B cell (primary cell): ENCODE measurements around the gene IVL. TPM values are rescaled to one million over a fixed set of nuclear protein-coding genes. Genes with fewer than 3 reads are reported as not detected.

Source experiments
- ATAC-seq: fragments of 200-7000 bp; cut with Tn5 transposase; one replicate; pipeline ENCODE4 v1.10.0; 2021; ENCODE audit warnings: low read depth, mild to moderate bottlenecking, moderate number of reproducible peaks, moderate library complexity
- CTCF ChIA-PET: fragments of 350-600 bp; sonication (Branson Sonifier 250); formaldehyde crosslinking; loops from one replicate; lab custom pipeline; 2021; ENCODE audit warnings: antibody characterized with exemption, inconsistent platforms; lab: Charles Lee
- POLR2A ChIA-PET: fragments of 350-600 bp; sonication (Branson Sonifier 250); formaldehyde crosslinking; loops from one replicate; lab custom pipeline; 2021; ENCODE audit warnings: antibody characterized with exemption; lab: Charles Lee
- DNase-seq: peaks from one replicate; pipeline ENCODE4 v3.0.0; 2013
- H2AFZ ChIP-seq: 2 replicates; pipeline ENCODE4 v1.6.1; 2012; ENCODE audit warnings: mild to moderate bottlenecking, low read depth, low read length; ENCODE audit not compliant: insufficient read depth, poor library complexity, severe bottlenecking
- H3K27ac ChIP-seq, 2 donors: 1 replicate in 1 of 2; 2 replicates in 1 of 2; pipeline ENCODE4 v1.5.1; 2012 to 2013; ENCODE audit warnings: low read length in 2 of 2, mild to moderate bottlenecking in 2 of 2, moderate library complexity in 1 of 2
- H3K27me3 ChIP-seq, 4 experiments: fragments of 200-600 bp in 1 of 4; sonication (generic) in 1 of 4; replicated peaks in 1 of 4; 1 replicate in 2 of 4; 2 replicates in 2 of 4; pipeline versions ENCODE4 v1.6.1 to v1.7.0; 2013 to 2016; ENCODE audit warnings: low read length in 3 of 4, mild to moderate bottlenecking in 2 of 4, mixed read lengths in 1 of 4, moderate library complexity in 1 of 4; ENCODE audit not compliant: insufficient read depth in 4 of 4, control insufficient read depth in 3 of 4; ENCODE audit errors: control extremely low read depth in 1 of 4
- H3K36me3 ChIP-seq, 2 experiments: replicated peaks in 1 of 2; 1 replicate in 1 of 2; 2 replicates in 1 of 2; pipeline versions ENCODE4 v1.6.1 to v1.7.1; 2013; ENCODE audit warnings: low read length in 1 of 2; ENCODE audit not compliant: insufficient read depth in 2 of 2, control insufficient read depth in 1 of 2; ENCODE audit errors: control extremely low read depth in 1 of 2, extremely low read depth in 1 of 2
- H3K4me1 ChIP-seq, 2 donors: fragments of 200-600 bp in 1 of 2; sonication (generic) in 1 of 2; 1 replicate in 1 of 2; 2 replicates in 1 of 2; pipeline versions ENCODE4 v1.5.1 to v1.6.1; 2013 to 2017; ENCODE audit warnings: low read length in 2 of 2; ENCODE audit not compliant: control insufficient read depth in 2 of 2, insufficient read depth in 2 of 2
- H3K4me2 ChIP-seq: replicated peaks from 2 replicates; pipeline ENCODE3; 2012; ENCODE audit warnings: mild to moderate bottlenecking, low read depth, low read length; ENCODE audit not compliant: poor library complexity, severe bottlenecking
- H3K4me3 ChIP-seq, 5 experiments: fragments of 200-600 bp in 1 of 5; sonication (generic) in 1 of 5; 1 replicate in 3 of 5; 2 replicates in 2 of 5; pipeline versions ENCODE4 v1.5.1 to v1.7.0; 2011 to 2016; ENCODE audit warnings: low read length in 4 of 5, mild to moderate bottlenecking in 4 of 5, low read depth in 2 of 5, control low read depth in 1 of 5, moderate library complexity in 1 of 5; ENCODE audit not compliant: insufficient read depth in 1 of 5; ENCODE audit errors: control extremely low read depth in 1 of 5, extremely low read depth in 1 of 5
- H3K79me2 ChIP-seq: fragments of 200-600 bp; sonication (generic); one replicate; pipeline ENCODE4 v1.6.0; 2016; ENCODE audit warnings: low read length; ENCODE audit not compliant: control insufficient read depth, insufficient read depth
- H3K9ac ChIP-seq: fragments of 200-600 bp; sonication (generic); 2 replicates; pipeline ENCODE4 v1.6.1; 2017; ENCODE audit warnings: mild to moderate bottlenecking, low read length, moderate library complexity
- H3K9me3 ChIP-seq, 3 donors: one replicate each; pipeline versions ENCODE4 v1.6.1 to v1.7.1; 2013; ENCODE audit warnings: low read length in 2 of 3; ENCODE audit not compliant: control insufficient read depth in 2 of 3, insufficient read depth in 1 of 3; ENCODE audit errors: control extremely low read depth in 1 of 3
- H4K20me1 ChIP-seq: 2 replicates; pipeline ENCODE4 v1.6.0; 2012; ENCODE audit warnings: mild to moderate bottlenecking, low read length; ENCODE audit not compliant: insufficient read depth, control insufficient read depth, poor library complexity, severe bottlenecking
- H3K27ac Mint-ChIP-seq: one replicate; pipeline ENCODE4 v1.8.0; 2021; ENCODE audit warnings: mixed read lengths
- H3K27me3 Mint-ChIP-seq: one replicate; pipeline ENCODE4 v1.8.0; 2021; ENCODE audit warnings: mixed read lengths
- H3K4me1 Mint-ChIP-seq: one replicate; pipeline ENCODE4 v1.8.0; 2021; ENCODE audit warnings: mixed read lengths
- H3K4me3 Mint-ChIP-seq: one replicate; pipeline ENCODE4 v1.8.0; 2021; ENCODE audit warnings: mixed read lengths
- H3K9me3 Mint-ChIP-seq: one replicate; pipeline ENCODE4 v1.8.0; 2022; ENCODE audit warnings: mixed read lengths; ENCODE audit not compliant: insufficient read depth
- CTCF ChIP-seq: fragments of 200-600 bp; IDR thresholded peaks from one replicate; pipeline ENCODE4 v1.8.0; 2022; ENCODE audit warnings: antibody characterized with exemption, mild to moderate bottlenecking
- EZH2 ChIP-seq: IDR thresholded peaks from 2 replicates; pipeline ENCODE4 v1.6.1; 2012; ENCODE audit warnings: borderline replicate concordance, low read depth, mild to moderate bottlenecking, moderate library complexity, low read length; ENCODE audit not compliant: insufficient read depth, poor library complexity, severe bottlenecking
- WGBS: methylation state at CpG from one replicate; pipeline ENCODE4 v1.1.5; 2013; ENCODE audit warnings: missing lambda C conversion rate; ENCODE audit not compliant: insufficient coverage; 5-methylcytosine and 5-hydroxymethylcytosine counted together
- intact Hi-C: fragments of 100-400 bp; cut with micrococcal nuclease; formaldehyde crosslinking; loops from one replicate; pipeline ENCODE4 v1.10.0; 2022
- polyA plus RNA-seq: library from polyadenylated mRNA; depleted of rRNA; stranded (reverse); fragments of >200 nt; gene quantifications from 2 replicates; pipeline ENCODE4 v1.2.3, GENCODE V29; 2012
- total RNA-seq, 2 donors: library from RNA; stranded (reverse); fragments of 120-200 nt in 1 of 2; gene quantifications; 1 replicate in 1 of 2; 2 replicates in 1 of 2; pipeline versions ENCODE4 v1.2.3 to v1.2.4, GENCODE V29; 2013 to 2022

IVL gene
- total and polyA plus RNA-seq, 2 donors (not counting 1 experiment from before 2014, with no cell fraction given) = not detected

DNA sequence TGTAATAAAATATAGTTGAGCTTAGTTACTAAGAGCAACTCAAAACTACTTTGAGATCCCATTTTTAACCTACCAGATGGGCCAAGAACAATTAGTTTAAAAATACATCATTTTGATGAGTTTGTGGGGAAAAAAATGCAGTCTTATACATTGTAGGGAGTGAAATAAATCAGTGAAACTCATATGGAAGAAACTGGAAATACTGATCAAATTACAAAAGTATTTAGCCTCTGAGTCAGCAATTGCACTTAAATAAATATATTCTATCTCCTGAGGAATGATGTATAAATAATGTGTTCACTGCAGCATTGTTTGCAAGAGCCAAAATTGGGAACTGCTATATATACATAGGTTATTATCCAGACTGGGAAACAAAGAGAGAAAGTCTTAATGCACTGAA is 34.9 kb upstream of the IVL start:
- Histone ChIP-seq H3K4me2 (no peak overlapping the region), H3K4me3 (no peak overlapping the region), H3K27me3 (peaks cover 0 to 7% (median 1%) of the 10 kb centered on the region in 4 experiments), H3K9ac (no peak overlapping the region), H2AFZ (no peak overlapping the region), H3K4me1 (peaks cover 0 to 4% of the 10 kb centered on the region in 2 donors), H4K20me1 (no peaks in the 10 kb centered on the region), H3K36me3 (no peaks in the 10 kb centered on the region), H3K9me3 (no peaks in the 10 kb centered on the region), H3K27ac (no peak overlapping the region), H3K79me2 (no peaks in the 10 kb centered on the region)
- intact Hi-C loops = no loop called here
- TF ChIP-seq CTCF = no peak
- no peak for TF ChIP-seq EZH2
- no peaks in the 10 kb centered on the region for H3K9me3 Mint-ChIP-seq
- H3K27me3 Mint-ChIP-seq = peaks cover 29% of the 10 kb centered on the region
- DNase-seq = no peak
- ChIA-PET POLR2A (no interaction called here), CTCF (interaction anchor here (0.6 to 1.1 kb wide), 2 partner anchors 16 to 417 kb away, joined by 3 read pairs; no protein-coding TSS in a partner anchor)
- ATAC-seq = no peak
- H3K4me1 Mint-ChIP-seq = peaks cover 2% of the 10 kb centered on the region
- no peak overlapping the region for H3K27ac Mint-ChIP-seq
- no peak overlapping the region for H3K4me3 Mint-ChIP-seq

- ATAC-seq = no peak
- Mint-ChIP-seq H3K27me3 (peaks cover 33% of the 10 kb centered on the region), H3K27ac (no peak overlapping the region), H3K9me3 (no peaks in the 10 kb centered on the region), H3K4me1 (peaks cover 5% of the 10 kb centered on the region), H3K4me3 (no peak overlapping the region)
- intact Hi-C loops = no loop called here
- Histone ChIP-seq H4K20me1 (no peaks in the 10 kb centered on the region), H3K79me2 (no peaks in the 10 kb centered on the region), H2AFZ (no peak overlapping the region), H3K27me3 (peaks cover 0 to 7% (median 1%) of the 10 kb centered on the region in 4 experiments), H3K4me3 (no peak overlapping the region), H3K9me3 (no peaks in the 10 kb centered on the region), H3K4me1 (peaks cover 0 to 2% of the 10 kb centered on the region in 2 donors), H3K9ac (no peak overlapping the region), H3K36me3 (no peaks in the 10 kb centered on the region), H3K27ac (no peak overlapping the region), H3K4me2 (no peak overlapping the region)
- ChIA-PET POLR2A (no interaction called here), CTCF (no interaction called here)
- no peak for DNase-seq
- WGBS = 89% methylated on average over 1 of the region's 1 CpG
- TF ChIP-seq CTCF (no peak), EZH2 (no peak)
Measured at GRCh38 chr1:152876827-152877226, 31.5 kb upstream of the IVL start.
